Thymus (tissue), 11 donors: ENCODE results near the gene ADGRA1. TPM values are rescaled to one million over a fixed set of nuclear protein-coding genes. Genes with fewer than 3 reads are reported as not detected.

ENCODE experiments used
- DNase-seq, 9 donors: peaks; one replicate each; pipeline ENCODE4 v3.0.0-alpha.2; 2013; ENCODE audit warnings: low spot score in 9 of 9, low read depth in 6 of 9, missing footprints in 1 of 9
- H3K27ac ChIP-seq, 2 donors: one replicate each; pipeline ENCODE4 v1.5.1; 2013; ENCODE audit warnings: control low read depth in 1 of 2, low read depth in 1 of 2, low read length in 1 of 2, mild to moderate bottlenecking in 1 of 2, moderate library complexity in 1 of 2
- H3K27me3 ChIP-seq, 2 donors: one replicate each; pipeline ENCODE4 v1.5.1; 2013; ENCODE audit warnings: low read length in 1 of 2; ENCODE audit not compliant: control insufficient read depth in 2 of 2, insufficient read depth in 1 of 2
- H3K36me3 ChIP-seq, 2 donors: one replicate each; pipeline ENCODE4 v1.5.1; 2013; ENCODE audit warnings: low read length in 1 of 2, mild to moderate bottlenecking in 1 of 2, moderate library complexity in 1 of 2; ENCODE audit not compliant: control insufficient read depth in 2 of 2, insufficient read depth in 2 of 2
- H3K4me1 ChIP-seq, 2 donors: one replicate each; pipeline ENCODE4 v1.5.1; 2013; ENCODE audit warnings: low read length in 2 of 2; ENCODE audit not compliant: control insufficient read depth in 2 of 2, insufficient read depth in 2 of 2
- H3K4me3 ChIP-seq, 2 donors: one replicate each; pipeline ENCODE4 v1.5.1; 2013; ENCODE audit warnings: low read length in 2 of 2, control low read depth in 1 of 2, mild to moderate bottlenecking in 1 of 2
- H3K9me3 ChIP-seq, 2 donors: one replicate each; pipeline ENCODE4 v1.5.1; 2013; ENCODE audit warnings: low read length in 1 of 2, mild to moderate bottlenecking in 1 of 2; ENCODE audit not compliant: control insufficient read depth in 2 of 2, insufficient read depth in 1 of 2
- WGBS: extraction: QIAGEN DNeasy Blood & Tissue Kit; methylation state at CpG from one replicate; pipeline ENCODE4 v1.1.7; 2013; 5-methylcytosine and 5-hydroxymethylcytosine counted together
- polyA plus RNA-seq: library from polyadenylated mRNA; stranded (reverse); fragments of 200-250 nt; gene quantifications from one replicate; pipeline ENCODE4 v1.2.3, GENCODE V29; 2013
- total RNA-seq: library from RNA; stranded (reverse); fragments of 120-200 nt; gene quantifications from one replicate; pipeline ENCODE4 v1.2.4, GENCODE V29; 2013
- donor health status: healthy.

ADGRA1 gene
- total and polyA plus RNA-seq, 2 donors = 0.02 TPM; not detected in 1

DNA sequence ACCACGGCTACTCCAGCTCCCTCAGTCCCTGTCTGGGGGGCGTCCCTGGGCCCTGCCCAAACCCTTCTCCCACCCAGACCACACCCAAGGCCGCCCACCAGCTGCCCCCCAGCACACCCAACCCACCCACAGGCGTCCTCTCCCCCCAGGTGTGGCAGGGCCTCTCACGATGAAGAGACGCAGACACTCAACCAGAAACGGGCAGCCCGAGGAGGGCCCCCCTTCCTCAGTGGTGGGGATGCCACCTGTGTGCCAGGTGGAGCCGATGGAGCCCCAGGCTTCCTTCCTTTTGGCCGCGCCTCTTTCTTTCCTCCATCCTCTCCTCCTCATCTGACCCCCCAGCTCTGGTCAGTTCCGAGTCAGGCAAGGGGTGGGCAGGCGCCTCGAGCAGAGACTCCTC is 28.7 kb downstream of the ADGRA1 start:
- WGBS = 81% methylated on average over 14 of the region's 14 CpGs
- H3K9me3 ChIP-seq = peaks cover 11 to 68% of the 10 kb centered on the region in 2 donors
- H3K4me1 ChIP-seq = no peaks in the 10 kb centered on the region
- H3K36me3 ChIP-seq = no peaks in the 10 kb centered on the region
- DNase-seq = no peak
- no peaks in the 10 kb centered on the region for H3K27me3 ChIP-seq
- H3K4me3 ChIP-seq = no peak overlapping the region
- no peak overlapping the region for H3K27ac ChIP-seq

DNA sequence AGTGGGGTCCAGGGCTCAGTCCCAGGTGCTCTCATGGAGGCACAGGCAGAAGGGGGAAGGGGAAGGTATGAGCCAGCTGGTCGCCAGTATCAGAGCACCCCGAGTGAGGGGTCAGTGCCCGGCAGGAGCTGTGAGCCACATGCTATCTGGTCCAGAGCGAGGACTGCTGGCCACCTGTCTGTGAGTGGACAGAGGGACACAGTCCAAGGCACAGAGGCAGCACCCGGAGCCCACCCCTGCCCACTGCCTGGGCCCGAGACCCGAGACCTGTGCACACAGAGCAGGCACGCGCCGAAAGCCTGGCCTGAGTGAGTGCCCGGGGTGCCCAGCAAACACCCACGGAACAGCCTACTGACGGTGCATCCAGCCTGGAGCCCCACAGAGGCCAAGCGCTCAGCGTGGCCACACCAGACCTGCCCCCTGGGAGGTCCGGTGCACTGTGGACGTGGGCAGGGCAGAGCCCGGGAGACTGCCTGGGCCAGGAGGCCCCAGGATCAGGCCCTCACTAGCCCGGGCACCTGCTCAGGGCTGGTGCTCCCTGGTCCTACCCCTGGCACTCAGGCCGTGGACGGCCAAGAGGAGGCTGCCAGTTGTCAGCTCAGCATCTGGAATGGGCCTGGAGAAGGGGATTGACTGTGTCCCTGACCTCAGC is 29.4 kb downstream of the ADGRA1 start:
- H3K36me3 ChIP-seq = no peaks in the 10 kb centered on the region
- no peak overlapping the region for H3K4me3 ChIP-seq
- H3K9me3 ChIP-seq = peaks cover 12 to 63% of the 10 kb centered on the region in 2 donors
- H3K27me3 ChIP-seq = no peaks in the 10 kb centered on the region
- WGBS = 96% methylated on average over 21 of the region's 21 CpGs
- H3K4me1 ChIP-seq = no peaks in the 10 kb centered on the region
- no peak overlapping the region for H3K27ac ChIP-seq
- DNase-seq = no peak

DNA sequence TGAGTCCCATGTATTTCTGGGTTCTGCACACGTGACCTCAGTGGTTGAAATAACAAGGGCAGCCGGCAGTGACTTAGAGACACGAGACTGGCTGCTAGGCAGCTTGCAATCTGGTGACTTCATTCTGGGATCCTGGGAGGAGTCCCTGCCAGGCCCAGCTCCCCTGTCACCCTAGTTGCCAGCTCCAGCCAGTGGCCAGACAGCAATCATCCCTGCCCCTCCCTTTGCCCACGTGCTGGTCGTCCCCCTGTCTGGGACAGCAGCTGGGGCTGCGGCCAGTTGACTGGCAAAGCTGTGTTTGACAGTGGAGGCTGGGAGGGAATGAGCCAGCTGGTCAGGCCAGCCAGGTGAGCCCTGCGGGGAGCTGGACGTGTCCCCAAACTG is 30.0 kb downstream of the ADGRA1 start:
- Histone ChIP-seq H3K27ac (no peak overlapping the region), H3K9me3 (peaks cover 9 to 57% of the 10 kb centered on the region in 2 donors), H3K36me3 (no peaks in the 10 kb centered on the region), H3K4me3 (no peak overlapping the region), H3K27me3 (peaks cover 0 to under 1% of the 10 kb centered on the region in 2 donors), H3K4me1 (no peaks in the 10 kb centered on the region)
- no peak for DNase-seq
- 86% methylated on average over 8 of the region's 8 CpGs for WGBS

DNA sequence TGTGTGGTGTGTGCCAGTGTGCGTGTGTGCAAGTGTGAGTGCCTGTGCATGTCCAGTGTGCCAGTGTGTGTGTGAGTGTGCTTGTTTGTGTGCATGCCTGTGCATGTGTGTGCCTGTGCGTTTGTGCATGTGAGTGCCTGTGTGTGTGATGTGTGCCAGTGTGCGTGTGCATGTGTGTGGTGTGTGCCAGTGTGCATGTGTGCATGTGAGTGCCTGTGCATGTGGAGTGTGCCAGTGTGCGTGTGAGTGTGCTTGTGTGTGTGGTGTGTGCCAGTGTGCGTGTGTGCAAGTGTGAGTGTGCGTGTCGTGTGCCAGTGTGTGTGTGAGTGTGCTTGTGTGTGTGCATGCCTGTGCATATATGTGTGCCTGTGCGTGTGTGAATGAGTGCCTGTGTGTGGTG is 33.8 kb downstream of the ADGRA1 start:
- Histone ChIP-seq H3K4me3 (no peak overlapping the region), H3K27me3 (peaks cover 0 to 18% of the 10 kb centered on the region in 2 donors), H3K9me3 (peaks cover 5 to 22% of the 10 kb centered on the region in 2 donors), H3K4me1 (no peaks in the 10 kb centered on the region), H3K36me3 (no peaks in the 10 kb centered on the region), H3K27ac (no peak overlapping the region)
- no peak for DNase-seq
- 98% methylated on average over 8 of the region's 8 CpGs for WGBS

DNA sequence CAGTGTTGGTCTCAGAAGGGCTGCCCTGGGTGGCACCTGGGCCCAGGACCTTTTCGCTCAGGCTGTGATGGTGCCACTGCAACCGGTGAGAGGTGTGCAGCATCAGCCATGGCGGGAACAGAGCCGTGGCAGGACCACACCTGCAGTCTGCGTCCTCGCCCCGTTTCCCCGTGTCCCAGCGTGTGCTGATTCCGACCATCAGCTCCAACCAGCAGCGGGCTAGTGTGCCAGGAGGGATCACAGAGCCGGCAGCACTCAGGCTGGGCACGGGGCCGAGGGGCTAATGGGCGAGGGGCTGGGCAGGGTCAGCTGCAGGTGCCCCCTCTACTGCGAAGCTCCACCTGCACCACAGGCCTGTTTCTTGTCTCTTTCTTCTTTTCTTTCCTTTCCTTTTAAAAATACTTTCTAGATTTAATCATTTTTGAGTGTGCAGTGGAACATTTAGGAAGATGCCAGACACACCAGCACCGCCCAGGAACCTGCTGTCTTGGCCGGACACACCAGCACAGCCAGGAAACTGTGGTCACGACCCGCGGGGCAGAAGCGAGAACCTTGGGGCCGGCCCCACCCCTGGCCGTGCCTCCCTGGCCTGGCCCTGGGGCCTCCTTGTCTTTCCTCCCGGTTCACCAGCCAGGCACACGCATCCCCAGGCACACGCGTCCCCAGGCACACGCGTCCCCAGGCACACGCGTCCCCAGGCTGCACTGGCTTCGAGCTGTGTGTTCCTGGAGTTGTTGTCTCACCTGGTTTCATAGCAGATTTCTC is 34.6 kb downstream of the ADGRA1 start:
- DNase-seq = no peak
- no peak overlapping the region for H3K27ac ChIP-seq
- H3K4me3 ChIP-seq = no peak overlapping the region
- H3K4me1 ChIP-seq = no peaks in the 10 kb centered on the region
- peaks cover 0 to 18% of the 10 kb centered on the region in 2 donors for H3K27me3 ChIP-seq
- no peaks in the 10 kb centered on the region for H3K36me3 ChIP-seq
- 52% methylated on average over 33 of the region's 33 CpGs for WGBS
- peaks cover 5 to 15% of the 10 kb centered on the region in 2 donors for H3K9me3 ChIP-seq

DNA sequence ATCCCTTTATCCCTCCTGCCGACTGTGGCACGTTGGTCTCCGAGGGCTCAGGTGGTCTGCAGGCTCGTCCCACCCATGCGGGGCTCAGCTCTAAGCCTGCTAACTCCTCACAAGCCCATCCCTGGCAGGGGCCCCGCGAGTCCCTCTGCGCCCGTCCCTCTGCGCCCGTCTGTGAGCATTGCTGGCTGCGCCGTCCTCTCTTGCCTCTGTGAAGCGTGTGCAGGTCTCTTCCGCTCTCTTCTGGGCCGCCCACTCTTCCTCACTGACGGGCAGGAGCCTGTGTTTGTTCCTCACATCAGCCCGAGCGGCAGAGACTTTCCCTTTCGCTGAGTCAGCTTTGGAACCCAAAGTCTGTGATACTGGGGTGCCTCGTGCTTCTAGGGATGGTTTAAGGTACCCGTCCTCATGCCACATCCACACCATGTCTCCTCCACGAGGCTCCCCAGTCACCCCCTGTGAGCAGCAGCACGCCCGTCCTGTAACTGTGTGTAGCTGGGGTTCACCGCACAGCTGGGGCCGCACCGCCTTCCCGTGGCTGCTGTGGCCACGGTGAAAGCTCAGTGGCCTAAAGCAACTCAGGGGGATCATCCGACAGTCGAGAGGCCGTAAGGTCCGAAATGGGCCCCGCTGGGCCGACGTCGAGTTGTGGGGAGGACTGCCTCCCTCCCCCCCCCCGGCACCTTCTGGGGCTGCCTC is 35.5 kb downstream of the ADGRA1 start:
- H3K4me1 ChIP-seq = no peaks in the 10 kb centered on the region
- H3K9me3 ChIP-seq = peaks cover 5 to 13% of the 10 kb centered on the region in 2 donors
- DNase-seq = no peak
- 69% methylated on average over 39 of the region's 39 CpGs for WGBS
- H3K27ac ChIP-seq = no peak overlapping the region
- H3K36me3 ChIP-seq = no peaks in the 10 kb centered on the region
- H3K27me3 ChIP-seq = peaks cover 0 to 18% of the 10 kb centered on the region in 2 donors
- no peak overlapping the region for H3K4me3 ChIP-seq

DNA sequence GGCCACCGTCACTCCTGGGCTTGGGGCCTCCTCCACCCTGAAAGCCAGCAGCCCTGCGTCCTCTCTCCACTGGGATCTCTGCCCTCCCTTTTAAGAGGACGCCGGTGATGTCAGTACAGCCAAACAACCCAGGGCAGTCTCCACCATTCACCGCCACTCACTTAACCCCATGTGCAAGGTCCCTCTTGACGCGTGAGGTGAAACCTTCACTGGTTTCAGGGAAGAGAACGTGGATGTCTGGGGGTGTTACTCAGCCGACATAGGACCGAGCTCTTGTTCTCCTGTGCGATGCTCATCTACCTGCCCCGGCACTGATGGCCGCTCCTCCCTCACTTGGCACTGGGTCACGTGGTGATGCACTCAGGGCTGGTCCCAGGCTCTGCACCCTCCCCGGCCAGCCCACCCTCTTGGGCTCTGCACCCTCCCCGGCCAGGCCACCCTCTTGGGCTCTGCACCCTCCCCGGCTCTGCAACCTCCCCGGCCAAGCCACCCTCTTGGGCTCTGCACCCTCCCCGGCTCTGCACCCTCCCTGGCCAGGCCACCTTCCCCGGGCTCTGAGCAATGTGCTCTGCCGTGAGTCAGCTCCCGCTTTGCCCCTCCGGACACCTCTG is 36.1 kb downstream of the ADGRA1 start:
- Histone ChIP-seq H3K27me3 (peaks cover 0 to 18% of the 10 kb centered on the region in 2 donors), H3K36me3 (no peaks in the 10 kb centered on the region), H3K4me1 (no peaks in the 10 kb centered on the region), H3K9me3 (peaks cover 5 to 12% of the 10 kb centered on the region in 2 donors), H3K27ac (no peak overlapping the region), H3K4me3 (no peak overlapping the region)
- DNase-seq = no peak
- WGBS = 93% methylated on average over 23 of the region's 23 CpGs

DNA sequence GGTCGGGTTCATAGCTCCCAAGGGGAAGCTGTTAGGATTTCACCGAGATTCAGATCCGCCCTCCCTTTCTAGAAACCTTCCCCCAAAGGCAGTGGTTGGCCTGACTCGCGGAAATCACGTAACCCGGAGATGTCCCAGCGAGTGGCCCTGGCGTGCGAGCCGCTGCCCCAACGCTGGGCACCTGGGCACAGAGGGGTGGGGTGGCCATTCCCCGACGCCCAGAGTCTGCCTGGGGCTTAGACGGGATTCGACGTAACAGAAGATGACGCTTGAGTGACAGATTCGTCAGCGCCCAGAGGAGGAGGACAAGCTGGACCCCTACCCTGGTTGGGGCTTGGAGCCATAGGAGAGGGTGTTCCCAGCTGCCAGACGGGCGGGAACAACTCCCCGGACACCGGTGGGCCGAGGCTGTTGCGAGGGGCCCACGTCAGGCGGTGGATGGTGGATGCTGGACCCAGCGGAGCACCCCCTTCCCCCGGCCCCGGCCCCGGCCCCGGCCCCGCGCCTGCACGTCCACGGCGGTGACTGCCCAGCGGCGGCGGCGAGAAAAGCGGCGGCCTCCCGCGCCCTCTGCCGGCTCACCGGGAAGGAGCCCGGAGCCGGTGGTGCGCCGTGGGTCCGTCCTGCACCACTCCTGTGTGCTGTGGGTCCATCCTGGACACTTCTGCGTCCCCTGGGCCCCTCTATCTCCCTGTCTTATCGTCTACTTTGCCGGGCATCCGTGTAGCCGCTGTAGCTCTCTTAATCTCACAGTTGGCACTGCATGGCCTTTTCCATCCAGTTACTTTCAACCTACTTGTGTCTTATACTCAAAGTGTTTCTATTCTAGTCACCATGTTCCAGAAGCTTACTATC is 36.9 kb downstream of the ADGRA1 start:
- no peaks in the 10 kb centered on the region for H3K36me3 ChIP-seq
- peaks cover 0 to 18% of the 10 kb centered on the region in 2 donors for H3K27me3 ChIP-seq
- DNase-seq = no peak
- H3K4me1 ChIP-seq = no peaks in the 10 kb centered on the region
- 46% methylated on average over 58 of the region's 58 CpGs for WGBS
- H3K4me3 ChIP-seq = no peak overlapping the region
- no peak overlapping the region for H3K27ac ChIP-seq
- H3K9me3 ChIP-seq = peaks cover 6 to 16% of the 10 kb centered on the region in 2 donors
